ENCODE results near the gene ZNF865. TPM values are rescaled to one million over a fixed set of nuclear protein-coding genes. Genes with fewer than 3 reads are reported as not detected.

The ZNF865 gene
- total and polyA plus RNA-seq, 2 of the 8 experiments (the other 6 are each of a cell fraction or from before 2014, with no cell fraction given): 3.5 to 13.6 TPM

- TF ChIP-seq RFX5 (IDR thresholded peaks at IDR 0.05; ENCODE audit: borderline replicate concordance, low read depth, low read length) (no peak), SIX5 (IDR thresholded peaks at IDR 0.05; ENCODE audit: low read depth, low read length) (no peak), SP4 (IDR thresholded peaks at IDR 0.05; ENCODE audit: low read length) (no peak), BCL11A (IDR thresholded peaks at IDR 0.05; ENCODE audit: low read depth in 2 of 2, low read length in 2 of 2) (no peak), HDAC2 (IDR thresholded peaks at IDR 0.05; ENCODE audit: borderline replicate concordance in 1 of 2, low read depth in 2 of 2, low read length in 2 of 2) (no peak), TAF7 (optimal IDR thresholded peaks at IDR 0.05; ENCODE audit: borderline replicate concordance, low read depth, low read length) (no peak), RNF2 (IDR thresholded peaks at IDR 0.05; ENCODE audit: borderline replicate concordance, low read depth, low read length, missing control alignments, poor library complexity, severe bottlenecking) (no peak), ZNF274 (IDR thresholded peaks at IDR 0.05; ENCODE audit: borderline replicate concordance, extremely low read depth, low read length) (no peak), SP2 (IDR thresholded peaks at IDR 0.05; ENCODE audit: low read length) (no peak), BRCA1 (IDR thresholded peaks at IDR 0.05; ENCODE audit: low read depth, low read length) (no peak), NRF1 (IDR thresholded peaks at IDR 0.05; ENCODE audit: low read depth, low read length) (no peak)
- no peak overlapping the region for H4K5ac ChIP-seq (ENCODE audit: insufficient read length, low read depth, low read length)
- no peaks in the 10 kb centered on the region for H3K27me3 ChIP-seq (replicated peaks in 1 of 4; ENCODE audit: control insufficient read depth in 3 of 4, extremely low read depth in 1 of 4, insufficient read depth in 3 of 4, low read length in 3 of 4)
- peaks cover 36% of the 10 kb centered on the region for H3K23me2 ChIP-seq (ENCODE audit: low read depth, low read length)
- peaks cover 4 to 21% of the 10 kb centered on the region in 2 experiments; a peak in 3 of 4 replicates for H3K79me2 ChIP-seq (ENCODE audit: control insufficient read depth in 1 of 2, insufficient read depth in 2 of 2, low read length in 2 of 2)
- peaks cover 11% of the 10 kb centered on the region for H3K79me1 ChIP-seq (ENCODE audit: low read depth, low read length)
- no peak overlapping the region for H4K91ac ChIP-seq (replicated peaks; ENCODE audit: insufficient read length, low read length)
- 96% methylated on average over 28 of the region's 28 CpGs; no CpG with 5 or more reads in 1 of the 2 experiments for WGBS, 2 experiments (ENCODE audit: extremely low coverage in 1 of 2, insufficient coverage in 1 of 2, insufficient read length in 1 of 2, insufficient replicate concordance in 2 of 2, low coverage in 1 of 2, low lambda C conversion rate in 2 of 2, missing lambda C conversion rate in 1 of 2)
- peak overlapping the region; percentile 90 to 99 for H3K4me2 ChIP-seq (ENCODE audit: insufficient read depth in 1 of 2, low read depth in 2 of 2, low read length in 2 of 2)
- H3K4me1 ChIP-seq (replicated peaks in 1 of 4; ENCODE audit: control insufficient read depth in 3 of 4, insufficient read depth in 4 of 4, low read length in 3 of 4): peaks cover 0 to 21% (median 12%) of the 10 kb centered on the region in 4 experiments; a peak in 6 of 7 replicates
- peaks cover 7 to 13% (median 10%) of the 10 kb centered on the region in 4 experiments for H3K36me3 ChIP-seq (ENCODE audit: control insufficient read depth in 2 of 4, insufficient read depth in 4 of 4, low read length in 3 of 4)
- H3K9me3 ChIP-seq (ENCODE audit: insufficient read depth in 2 of 2, low read depth in 1 of 2, low read length in 1 of 2): no peaks in the 10 kb centered on the region; a peak in 1 of 4 replicates
- no peak overlapping the region for H2BK20ac ChIP-seq (ENCODE audit: low read length)
- no peak for DNase-seq (ENCODE audit: low read depth in 1 of 2, low spot score in 2 of 2)
- FAIRE-seq: no peak
- no peak overlapping the region for H3K23ac ChIP-seq (ENCODE audit: insufficient read length)
- no peak overlapping the region for H3K56ac ChIP-seq (replicated peaks; ENCODE audit: insufficient read length, low read depth, low read length)
- H3K9ac ChIP-seq (replicated peaks in 1 of 4; ENCODE audit: extremely low read depth in 1 of 4, low read depth in 3 of 4, low read length in 3 of 4): peak overlapping the region in 1 of 4 experiments; percentile 79; a peak in 3 of 7 replicates
- H2BK15ac ChIP-seq (ENCODE audit: low read length): no peak overlapping the region
- H4K8ac ChIP-seq (ENCODE audit: extremely low read depth, insufficient read depth, low read length): peak overlapping the region; percentile 59; the same call in 1 of the 2 replicates
- no peak overlapping the region for H2BK5ac ChIP-seq (ENCODE audit: low read depth, low read length)
- no peak overlapping the region for H2AFZ ChIP-seq (ENCODE audit: low read length)
- no peak overlapping the region for H3K4ac ChIP-seq (replicated peaks; ENCODE audit: insufficient read length, low read depth, low read length)
- CTCF ChIA-PET (ENCODE audit: partially characterized antibody): interaction anchor here (4.0 to 6.9 kb wide), 3 partner anchors 8 to 13 kb away, joined by 18 to 56 read pairs (median 30); no protein-coding TSS in a partner anchor
- no peak overlapping the region for H2BK12ac ChIP-seq (ENCODE audit: low read depth, low read length)
- H3K27ac ChIP-seq (ENCODE audit: low read depth, low read length): no peak overlapping the region
- POLR2A ChIA-PET (ENCODE audit: partially characterized antibody): interaction anchor here (0.6 to 9.2 kb wide), 7 partner anchors 8 to 1196 kb away, joined by 3 to 96 read pairs (median 3); partner anchors contain the start of genes LENG8 and ZNF784
- H4K20me1 ChIP-seq (replicated peaks in 1 of 2; ENCODE audit: control insufficient read depth in 1 of 2, insufficient read depth in 2 of 2, low read length in 2 of 2): peaks cover 0 to 4% of the 10 kb centered on the region in 2 experiments
- no peak overlapping the region for H2BK120ac ChIP-seq (replicated peaks; ENCODE audit: low read depth, low read length)
- no peak overlapping the region for H2AK5ac ChIP-seq (ENCODE audit: low read depth, low read length)
- no peak overlapping the region for H3K18ac ChIP-seq (ENCODE audit: extremely low read depth, low read length)
- peak overlapping the region in 3 of 4 experiments; percentile 85 to 98 (median 91); a peak in 4 of 8 replicates for H3K4me3 ChIP-seq (ENCODE audit: extremely low read depth in 1 of 4, insufficient read depth in 2 of 4, low read depth in 3 of 4, low read length in 4 of 4)
- no peak overlapping the region for H3K14ac ChIP-seq (ENCODE audit: insufficient read length)
Observed at GRCh38 chr19:55644842-55645511, 39.5 kb downstream of the ZNF865 start.

Measured in H1 (cell line).